Activated B cell treated with CpG ODN at 0.5 μM for 24 hours (primary cell): ENCODE data around the gene HSPA1B. TPM values are rescaled to one million over a fixed set of nuclear protein-coding genes. Genes with fewer than 3 reads are reported as not detected.

Source experiments
- ATAC-seq: fragments of 200-7000 bp; cut with Tn5 transposase; one replicate; pipeline ENCODE4 v1.10.0; 2021; ENCODE audit warnings: low read depth, mild to moderate bottlenecking, moderate library complexity
- CTCF ChIA-PET: fragments of 350-600 bp; sonication (Branson Sonifier 250); formaldehyde crosslinking; loops from one replicate; lab custom pipeline; 2021; ENCODE audit warnings: antibody characterized with exemption; lab: Charles Lee
- POLR2A ChIA-PET: fragments of 350-600 bp; sonication (Branson Sonifier 250); formaldehyde crosslinking; loops from one replicate; lab custom pipeline; 2021; ENCODE audit warnings: antibody characterized with exemption; lab: Charles Lee
- DNase-seq: peaks from one replicate; pipeline ENCODE4 v3.0.0; 2022
- H3K27ac Mint-ChIP-seq: one replicate; pipeline ENCODE4 v1.8.0; 2020; ENCODE audit warnings: mixed read lengths
- H3K27me3 Mint-ChIP-seq: one replicate; pipeline ENCODE4 v1.8.0; 2021; ENCODE audit warnings: mixed read lengths
- H3K36me3 Mint-ChIP-seq: one replicate; pipeline ENCODE4 v1.8.0; 2021; ENCODE audit warnings: low read depth, mixed read lengths
- H3K4me1 Mint-ChIP-seq: one replicate; pipeline ENCODE4 v1.8.0; 2021; ENCODE audit warnings: mixed read lengths
- H3K4me3 Mint-ChIP-seq: one replicate; pipeline ENCODE4 v1.8.0; 2020; ENCODE audit warnings: mild to moderate bottlenecking, mixed read lengths
- H3K9me3 Mint-ChIP-seq: one replicate; pipeline ENCODE4 v1.8.0; 2020; ENCODE audit warnings: mixed read lengths
- intact Hi-C: fragments of 100-400 bp; cut with micrococcal nuclease; formaldehyde crosslinking; loops from one replicate; pipeline ENCODE4 v1.15.1; 2024
- total RNA-seq: library from RNA; stranded (reverse); gene quantifications from 2 replicates; pipeline ENCODE4 v1.2.3, GENCODE V29; 2022
- TF ChIP-seq, protein P1 (sequence below): fragments of 200-600 bp; IDR thresholded peaks from one replicate; pipeline ENCODE4 v1.8.0; 2022; ENCODE audit warnings: antibody characterized with exemption, mild to moderate bottlenecking

HSPA1B gene
- total RNA-seq, 1 donor from 2014 or later, result 30.4 TPM

DNA sequence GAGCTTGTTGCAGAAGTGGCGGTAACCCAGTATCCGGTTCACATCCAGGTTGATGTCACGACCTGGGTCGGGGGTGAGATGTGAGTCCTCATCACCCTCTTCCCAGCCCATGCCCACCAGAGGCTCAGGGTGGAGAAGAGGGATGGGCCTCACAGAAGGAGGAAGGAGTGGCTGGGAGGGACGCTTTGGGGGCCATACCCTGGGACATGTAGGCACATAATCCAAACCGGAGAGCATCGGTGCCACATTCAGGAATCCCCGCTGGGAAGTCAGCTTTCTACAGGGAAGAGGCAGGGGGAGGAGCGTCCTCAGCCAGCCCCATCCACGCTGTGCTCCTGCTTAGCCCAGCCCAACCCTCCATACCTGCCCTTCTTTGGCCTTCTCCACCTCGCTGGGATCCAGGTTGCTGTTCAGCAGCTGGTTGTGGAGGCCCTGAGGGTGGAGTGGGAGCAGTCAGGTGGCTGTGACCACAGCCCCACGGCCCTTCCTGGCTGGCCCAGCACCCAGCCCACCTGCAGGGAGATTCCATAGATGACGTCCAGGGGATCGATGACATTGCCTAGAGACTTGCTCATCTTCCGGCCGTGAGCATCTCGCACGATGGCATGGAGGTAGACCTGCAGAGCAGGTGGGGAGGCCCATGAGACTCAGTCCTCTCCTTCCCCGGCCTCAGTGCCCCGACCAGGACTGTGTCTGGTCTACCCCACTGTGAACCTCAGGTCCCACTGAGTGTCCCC, 46.9 kb upstream of the HSPA1B start:
- H3K9me3 Mint-ChIP-seq, result no peaks in the 10 kb centered on the region

DNA sequence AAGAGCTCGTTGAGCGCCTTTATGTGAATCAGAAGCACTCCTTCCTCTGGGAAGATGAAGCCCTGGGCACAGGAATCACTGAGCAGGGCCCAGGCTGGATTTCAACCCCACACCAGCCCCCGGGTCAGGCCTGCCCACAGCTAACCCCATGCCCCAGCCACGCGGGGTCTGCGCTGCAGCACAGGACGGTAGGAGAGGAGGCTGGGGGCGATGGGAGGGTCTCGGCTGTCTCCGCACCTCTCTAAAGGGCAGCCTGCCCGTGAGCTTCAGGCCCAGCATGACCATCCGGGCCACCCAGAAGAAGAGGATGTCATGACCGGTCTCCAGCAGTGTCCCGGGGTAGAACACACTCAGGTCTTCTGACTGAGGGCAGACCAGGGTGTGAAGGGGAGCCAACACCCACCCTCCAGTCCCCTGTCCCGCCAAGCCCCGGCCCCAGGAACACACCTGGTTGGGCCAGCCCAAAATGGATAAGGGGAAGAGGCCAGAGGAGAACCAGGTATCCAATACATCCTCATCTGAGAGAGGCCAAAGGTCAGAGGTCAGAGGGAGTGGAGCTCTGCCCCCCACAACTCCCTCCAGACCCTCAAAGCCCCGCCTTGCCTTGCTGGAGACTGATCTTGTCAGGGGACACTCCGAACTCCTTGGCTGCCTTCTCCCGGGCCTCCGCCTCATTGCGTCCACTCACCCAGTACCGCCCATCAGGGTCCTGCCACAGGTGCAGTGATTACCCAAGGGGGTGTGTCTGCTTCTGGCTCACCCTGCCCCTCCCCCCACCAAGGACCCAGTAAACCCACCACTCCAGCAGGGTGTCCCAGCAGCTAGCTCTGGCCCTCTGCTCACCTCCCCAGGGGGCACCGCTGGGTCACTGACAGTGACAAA, 46.1 kb upstream of the HSPA1B start:
- POLR2A ChIA-PET, result no interaction called here
- ATAC-seq (no peak), DNase-seq (no peak)
- CTCF ChIA-PET, result no interaction called here
- intact Hi-C loops, result no loop called here
- Mint-ChIP-seq H3K9me3 (no peaks in the 10 kb centered on the region), H3K27me3 (no peaks in the 10 kb centered on the region), H3K4me1 (peaks cover 13% of the 10 kb centered on the region), H3K27ac (no peak overlapping the region), H3K4me3 (no peak overlapping the region), H3K36me3 (peaks cover 70% of the 10 kb centered on the region)
- TF ChIP-seq, protein P1, sequence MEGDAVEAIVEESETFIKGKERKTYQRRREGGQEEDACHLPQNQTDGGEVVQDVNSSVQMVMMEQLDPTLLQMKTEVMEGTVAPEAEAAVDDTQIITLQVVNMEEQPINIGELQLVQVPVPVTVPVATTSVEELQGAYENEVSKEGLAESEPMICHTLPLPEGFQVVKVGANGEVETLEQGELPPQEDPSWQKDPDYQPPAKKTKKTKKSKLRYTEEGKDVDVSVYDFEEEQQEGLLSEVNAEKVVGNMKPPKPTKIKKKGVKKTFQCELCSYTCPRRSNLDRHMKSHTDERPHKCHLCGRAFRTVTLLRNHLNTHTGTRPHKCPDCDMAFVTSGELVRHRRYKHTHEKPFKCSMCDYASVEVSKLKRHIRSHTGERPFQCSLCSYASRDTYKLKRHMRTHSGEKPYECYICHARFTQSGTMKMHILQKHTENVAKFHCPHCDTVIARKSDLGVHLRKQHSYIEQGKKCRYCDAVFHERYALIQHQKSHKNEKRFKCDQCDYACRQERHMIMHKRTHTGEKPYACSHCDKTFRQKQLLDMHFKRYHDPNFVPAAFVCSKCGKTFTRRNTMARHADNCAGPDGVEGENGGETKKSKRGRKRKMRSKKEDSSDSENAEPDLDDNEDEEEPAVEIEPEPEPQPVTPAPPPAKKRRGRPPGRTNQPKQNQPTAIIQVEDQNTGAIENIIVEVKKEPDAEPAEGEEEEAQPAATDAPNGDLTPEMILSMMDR, result no peak

More for the DNA sequence above, 46.9 kb upstream of the HSPA1B start:
- Mint-ChIP-seq H3K27me3 (no peaks in the 10 kb centered on the region), H3K4me3 (no peak overlapping the region), H3K36me3 (peaks cover 66% of the 10 kb centered on the region), H3K4me1 (peaks cover 18% of the 10 kb centered on the region), H3K27ac (no peak overlapping the region)
- ATAC-seq (no peak), DNase-seq (no peak)
- POLR2A ChIA-PET, result interaction anchor here (0.7 kb wide), 1 partner anchor 43 kb away, joined by 3 read pairs; no protein-coding TSS in a partner anchor
- CTCF ChIA-PET, result interaction anchor here (1.3 kb wide), 1 partner anchor 11 kb away, joined by 3 read pairs; no protein-coding TSS in a partner anchor
- intact Hi-C loops, result no loop called here
- TF ChIP-seq, protein P1, result no peak

DNA sequence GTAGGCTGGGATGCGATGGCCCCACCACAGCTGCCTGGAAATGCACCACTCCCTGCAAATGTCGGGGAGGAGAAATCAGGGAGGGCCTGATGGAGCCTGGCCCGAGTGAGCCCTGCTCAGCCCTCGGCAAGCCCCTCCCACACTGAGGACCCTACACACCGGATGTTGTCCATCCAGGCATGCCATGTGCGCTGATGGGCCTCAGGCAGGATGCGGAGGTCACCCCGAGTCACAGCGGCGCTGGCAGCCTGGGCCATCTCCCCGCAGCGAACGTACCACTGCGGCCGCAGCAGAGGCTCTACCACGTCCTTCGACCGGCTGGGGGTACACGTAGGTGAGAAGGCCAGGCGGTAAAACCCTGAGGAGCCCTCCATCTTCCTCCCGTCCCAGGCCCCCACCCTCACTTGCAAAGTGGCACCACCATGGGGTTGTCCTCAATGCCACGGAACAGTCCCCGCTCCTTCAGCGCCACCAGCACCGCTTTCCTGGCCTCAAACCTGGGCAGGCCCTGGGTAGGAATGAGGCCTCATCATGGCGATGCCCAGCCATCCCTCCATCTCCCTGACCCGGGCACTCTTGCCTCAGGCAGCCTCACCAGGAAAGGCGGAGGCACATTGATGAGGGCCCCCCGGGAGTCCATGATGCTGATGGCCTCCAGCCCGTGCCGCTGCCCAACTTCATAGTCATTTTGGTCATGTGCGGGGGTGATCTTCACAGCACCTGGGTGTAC, 45.2 kb upstream of the HSPA1B start:
- no peaks in the 10 kb centered on the region for H3K9me3 Mint-ChIP-seq
- H3K27me3 Mint-ChIP-seq, result no peaks in the 10 kb centered on the region
- H3K4me3 Mint-ChIP-seq, result no peak overlapping the region
- ATAC-seq, result no peak
- POLR2A ChIA-PET, result interaction anchor here (0.8 kb wide), 1 partner anchor 145 kb away, joined by 4 read pairs; no protein-coding TSS in a partner anchor
- peaks cover 5% of the 10 kb centered on the region for H3K4me1 Mint-ChIP-seq
- intact Hi-C loops, result no loop called here
- CTCF ChIA-PET, result no interaction called here
- TF ChIP-seq, protein P1, result no peak
- H3K27ac Mint-ChIP-seq, result no peak overlapping the region
- no peak for DNase-seq
- peaks cover 67% of the 10 kb centered on the region for H3K36me3 Mint-ChIP-seq

DNA sequence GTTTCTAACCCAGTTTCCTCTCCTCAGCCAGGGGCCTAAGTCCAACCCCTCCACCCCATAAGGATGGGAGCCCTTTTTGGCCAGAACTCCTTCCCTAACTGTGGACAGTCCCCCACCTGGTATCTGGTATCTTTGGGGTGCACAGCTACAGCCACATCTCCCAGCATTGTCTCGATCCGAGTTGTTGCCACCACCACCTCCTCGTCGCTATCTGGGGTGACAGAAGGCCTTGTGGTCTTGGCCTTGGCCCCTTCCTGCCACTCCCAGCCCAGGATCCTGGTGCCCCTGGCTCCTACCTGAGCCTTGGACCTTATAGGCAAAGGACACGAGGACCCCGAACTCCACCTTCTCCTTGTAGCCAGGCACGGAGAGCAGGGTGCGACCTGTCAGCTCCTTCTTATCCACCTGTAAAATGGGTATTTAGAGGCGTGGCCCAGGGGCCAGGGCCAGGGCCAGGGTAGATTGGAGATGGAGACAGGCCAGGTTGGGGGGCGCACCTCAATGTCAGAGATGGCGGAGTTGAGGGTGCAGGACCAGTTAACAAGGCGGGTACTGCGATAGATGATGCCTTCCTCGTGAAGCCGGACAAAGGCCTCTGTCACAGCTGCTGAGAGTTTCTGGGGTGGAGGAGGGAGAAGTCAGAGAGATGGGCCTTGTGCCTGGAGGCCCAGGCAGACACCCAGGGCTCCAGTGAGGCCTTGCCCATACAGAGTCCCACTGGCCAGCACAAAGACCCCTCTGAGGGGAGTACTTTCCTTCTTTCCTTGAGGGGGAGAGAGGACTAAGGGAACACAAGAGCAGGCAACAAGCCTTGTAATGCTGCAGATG, 43.2 kb upstream of the HSPA1B start:
- ATAC-seq, result no peak

More for the DNA sequence above, 43.2 kb upstream of the HSPA1B start:
- TF ChIP-seq, protein P1, result no peak
- no peaks in the 10 kb centered on the region for H3K27me3 Mint-ChIP-seq
- DNase-seq, result no peak
- ChIA-PET POLR2A (interaction anchor here (0.5 to 1.6 kb wide), 3 partner anchors 13 to 90 kb away, joined by 3 to 13 read pairs (median 4); partner anchors contain the start of gene MSH5), CTCF (no interaction called here)
- H3K9me3 Mint-ChIP-seq, result no peaks in the 10 kb centered on the region
- peaks cover 12% of the 10 kb centered on the region for H3K4me1 Mint-ChIP-seq
- intact Hi-C loops, result no loop called here
- H3K27ac Mint-ChIP-seq, result no peak overlapping the region
- no peak overlapping the region for H3K4me3 Mint-ChIP-seq
- H3K36me3 Mint-ChIP-seq, result peaks cover 60% of the 10 kb centered on the region
